Cardiac fibroblast (primary cell): ENCODE data around the gene SPNS2.

Source experiments
- DNase-seq, 2 donors: peaks; one replicate each; pipeline versions ENCODE4 v3.0.0 to v3.0.0-alpha.2; 2010; ENCODE audit warnings: low read depth in 2 of 2
- H3K4me3 ChIP-seq, 2 donors: replicated peaks in 1 of 2; 1 replicate in 1 of 2; 2 replicates in 1 of 2; pipeline ENCODE4 v1.5.1; 2011; ENCODE audit warnings: low read depth in 2 of 2, low read length in 2 of 2, mild to moderate bottlenecking in 2 of 2, moderate library complexity in 1 of 2
- TF ChIP-seq, protein P1 (sequence below): IDR thresholded peaks from one replicate; pipeline ENCODE4 v1.5.1; 2011; ENCODE audit warnings: low read depth, mild to moderate bottlenecking, low read length, inconsistent platforms

Gene SPNS2

DNA sequence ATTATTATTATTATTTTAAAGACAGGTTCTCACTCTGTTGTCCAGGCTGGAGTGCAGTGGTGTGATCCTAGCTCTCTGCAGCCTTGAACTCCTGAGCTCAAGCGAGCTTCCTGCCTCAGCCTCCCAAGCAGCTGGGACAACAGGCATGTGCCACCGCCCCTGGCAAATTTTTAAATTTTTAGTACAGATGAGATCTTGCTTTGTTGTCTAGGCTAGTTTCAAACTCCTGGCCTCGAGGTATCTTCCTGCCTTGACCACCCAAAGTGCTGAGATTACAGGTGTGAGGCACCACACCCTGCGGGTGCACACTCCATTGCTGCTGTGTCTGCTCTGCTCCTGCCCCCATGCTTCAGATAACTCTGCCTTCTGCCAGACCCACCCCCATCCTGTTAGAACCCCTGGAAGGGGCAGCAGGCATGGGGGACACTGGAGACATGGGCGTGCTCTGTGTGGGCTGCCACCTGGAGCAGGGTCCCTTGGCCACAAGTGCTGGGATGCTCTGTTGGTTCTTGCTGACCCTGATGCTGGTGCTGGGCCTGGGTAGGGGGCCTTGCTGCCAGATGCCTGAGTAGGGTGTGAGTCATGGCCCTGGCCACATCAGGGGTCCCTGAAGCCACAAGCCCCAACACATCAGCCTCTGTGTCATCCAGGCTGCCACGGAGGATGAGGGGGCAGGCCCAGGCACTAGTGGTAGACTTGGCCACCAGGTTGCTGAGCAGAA lies 59.1 kb downstream of the SPNS2 start:
- DNase-seq = no peak
- H3K4me3 ChIP-seq = no peak overlapping the region
- TF ChIP-seq, protein P1, sequence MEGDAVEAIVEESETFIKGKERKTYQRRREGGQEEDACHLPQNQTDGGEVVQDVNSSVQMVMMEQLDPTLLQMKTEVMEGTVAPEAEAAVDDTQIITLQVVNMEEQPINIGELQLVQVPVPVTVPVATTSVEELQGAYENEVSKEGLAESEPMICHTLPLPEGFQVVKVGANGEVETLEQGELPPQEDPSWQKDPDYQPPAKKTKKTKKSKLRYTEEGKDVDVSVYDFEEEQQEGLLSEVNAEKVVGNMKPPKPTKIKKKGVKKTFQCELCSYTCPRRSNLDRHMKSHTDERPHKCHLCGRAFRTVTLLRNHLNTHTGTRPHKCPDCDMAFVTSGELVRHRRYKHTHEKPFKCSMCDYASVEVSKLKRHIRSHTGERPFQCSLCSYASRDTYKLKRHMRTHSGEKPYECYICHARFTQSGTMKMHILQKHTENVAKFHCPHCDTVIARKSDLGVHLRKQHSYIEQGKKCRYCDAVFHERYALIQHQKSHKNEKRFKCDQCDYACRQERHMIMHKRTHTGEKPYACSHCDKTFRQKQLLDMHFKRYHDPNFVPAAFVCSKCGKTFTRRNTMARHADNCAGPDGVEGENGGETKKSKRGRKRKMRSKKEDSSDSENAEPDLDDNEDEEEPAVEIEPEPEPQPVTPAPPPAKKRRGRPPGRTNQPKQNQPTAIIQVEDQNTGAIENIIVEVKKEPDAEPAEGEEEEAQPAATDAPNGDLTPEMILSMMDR = no peak

DNA sequence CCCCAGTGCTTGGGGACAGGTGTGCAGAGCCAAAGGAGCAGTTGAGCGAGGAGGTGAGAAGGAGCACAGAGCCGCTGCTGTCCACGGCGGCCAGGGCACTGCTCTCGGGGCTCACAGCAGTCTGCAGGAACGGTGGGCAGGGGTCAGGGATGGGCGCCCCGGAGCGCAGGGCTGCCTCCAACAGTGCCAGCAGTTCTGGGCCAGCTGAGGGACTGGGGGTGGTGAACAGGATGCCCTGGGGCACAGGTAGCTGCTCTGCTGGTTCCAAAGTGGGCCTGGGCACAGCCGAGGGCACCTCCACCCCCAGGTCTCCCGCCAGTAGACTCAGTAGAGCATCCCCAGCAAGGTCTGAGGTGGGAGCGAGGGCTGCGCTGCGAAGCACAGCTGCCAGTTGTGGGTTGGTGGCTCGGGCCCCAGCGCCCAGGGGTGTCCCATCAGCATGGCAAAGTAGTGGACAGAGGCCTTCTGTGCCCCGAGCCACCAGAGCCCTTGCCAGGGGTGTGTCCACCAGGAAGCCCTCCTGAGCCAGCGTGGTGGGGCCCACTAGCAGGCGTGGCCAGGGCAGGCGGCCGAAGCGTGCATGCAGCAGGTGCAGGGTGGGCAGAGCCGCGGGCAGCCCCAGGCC lies 59.8 kb downstream of the SPNS2 start:
- no peak for DNase-seq
- no peak overlapping the region for H3K4me3 ChIP-seq
- TF ChIP-seq, protein P1 = no peak

DNA sequence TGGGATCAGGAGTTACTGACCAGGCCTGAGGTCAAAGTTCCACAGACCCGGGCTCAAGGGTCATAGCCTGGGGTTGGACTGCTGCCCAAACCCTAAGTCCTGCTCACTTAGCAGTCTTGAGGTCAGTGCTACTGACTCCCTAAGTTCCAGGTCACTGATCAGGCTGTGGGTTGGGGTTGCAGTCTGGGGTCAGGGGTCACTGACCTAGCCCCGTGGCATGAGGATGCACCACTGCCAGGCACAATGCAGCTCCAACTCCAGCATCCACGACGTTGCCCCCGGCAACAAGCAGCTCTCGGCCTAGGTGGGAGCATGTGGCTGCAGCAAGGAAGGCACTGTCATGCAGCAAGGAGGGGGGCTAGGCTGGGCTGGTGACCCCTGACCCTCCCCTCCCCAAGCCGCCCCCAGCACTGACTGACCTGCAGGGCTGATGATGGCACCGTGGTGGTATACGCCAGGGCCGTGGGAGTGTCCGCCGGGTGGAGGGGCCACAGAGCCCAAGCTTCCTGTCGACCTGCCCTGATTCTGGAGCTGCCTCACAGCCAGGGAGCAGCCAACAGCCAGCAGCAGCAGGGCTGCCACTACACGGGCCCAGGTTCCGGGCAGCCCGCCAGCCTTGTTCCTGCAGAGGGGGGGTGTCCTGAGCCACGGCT lies 60.6 kb downstream of the SPNS2 start:
- H3K4me3 ChIP-seq = no peak overlapping the region
- TF ChIP-seq, protein P1 = no peak
- DNase-seq = no peak

DNA sequence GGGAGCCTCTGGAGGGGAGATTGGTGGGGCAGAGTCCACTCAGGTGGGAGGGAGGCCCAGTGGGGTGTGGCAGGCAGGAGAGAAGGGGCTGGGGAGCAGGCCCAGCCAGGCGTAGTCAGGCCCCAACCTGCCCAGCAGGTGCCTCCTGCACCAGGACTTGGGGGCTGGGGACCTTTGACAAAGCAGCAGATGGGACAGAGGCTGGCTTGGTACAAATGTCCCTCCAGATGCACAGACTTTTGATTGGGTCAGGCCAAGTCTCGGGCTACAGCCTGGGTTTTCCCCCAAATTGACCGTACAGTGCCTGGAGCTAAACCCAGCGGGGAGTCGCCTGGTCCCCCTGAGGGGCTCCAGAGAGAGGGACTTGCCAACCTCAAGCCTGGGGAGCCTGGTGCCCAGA lies 61.3 kb downstream of the SPNS2 start:
- no peak for DNase-seq
- no peak overlapping the region for H3K4me3 ChIP-seq
- TF ChIP-seq, protein P1 = no peak

DNA sequence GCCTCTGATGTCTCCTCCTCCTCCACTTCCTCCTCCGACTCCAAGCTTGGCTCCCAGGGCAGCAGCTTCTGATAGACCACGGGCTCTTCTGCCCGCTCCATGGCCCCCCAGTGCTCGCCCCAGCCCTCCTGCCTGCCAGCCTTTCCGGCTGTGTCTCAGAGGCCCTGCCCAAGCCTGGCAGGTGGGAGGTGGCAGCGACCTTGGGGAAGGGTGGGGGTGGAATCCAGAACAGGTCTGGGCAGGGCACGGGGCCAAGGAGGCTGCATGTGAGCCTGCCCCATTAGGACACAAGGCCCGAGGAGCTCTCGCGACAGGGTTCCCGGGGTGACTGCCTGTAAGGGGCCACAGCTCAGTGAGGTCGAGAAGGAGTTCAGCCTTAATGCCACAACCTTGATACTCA lies 61.7 kb downstream of the SPNS2 start, which contains the start of gene GGT6:
Gene GGT6 (minus strand): TSS at position 157 of the 400 bp plus-strand sequence. CDS start 56 bp downstream, at position 101.
- H3K4me3 ChIP-seq = no peak within 1 kb of the TSS
- TF ChIP-seq, protein P1 = no peak
- no peak for DNase-seq

DNA sequence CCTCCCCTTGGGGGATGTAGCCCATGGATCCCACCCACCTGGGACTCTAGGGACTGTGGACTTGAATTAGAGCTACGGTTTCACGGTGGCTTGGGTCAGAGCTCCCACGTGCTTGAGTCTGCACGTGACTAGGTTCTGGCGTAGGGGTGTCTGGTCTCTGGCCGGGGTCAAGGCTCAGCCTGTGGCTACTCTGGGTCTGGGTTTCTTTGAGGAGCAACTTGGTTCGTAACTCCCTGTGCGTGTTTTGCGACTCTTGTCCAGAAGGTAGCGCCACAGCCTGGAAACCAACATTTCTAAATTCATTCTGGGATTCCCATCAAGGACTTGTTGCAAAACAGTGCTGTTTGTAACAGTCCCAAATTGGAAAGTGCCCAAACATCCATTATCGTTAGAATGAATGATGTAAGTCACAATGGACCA lies 62.2 kb downstream of the SPNS2 start:
- TF ChIP-seq, protein P1 = no peak
- H3K4me3 ChIP-seq = no peak overlapping the region
- peak; percentile 32 to 76 for DNase-seq
